Fibroblast of gingiva (primary cell): ENCODE measurements around the gene MPO.

Experiments
- DNase-seq: peaks from one replicate; pipeline ENCODE4 v3.0.0-alpha.2; 2011; ENCODE audit warnings: low read depth

Gene MPO

DNA sequence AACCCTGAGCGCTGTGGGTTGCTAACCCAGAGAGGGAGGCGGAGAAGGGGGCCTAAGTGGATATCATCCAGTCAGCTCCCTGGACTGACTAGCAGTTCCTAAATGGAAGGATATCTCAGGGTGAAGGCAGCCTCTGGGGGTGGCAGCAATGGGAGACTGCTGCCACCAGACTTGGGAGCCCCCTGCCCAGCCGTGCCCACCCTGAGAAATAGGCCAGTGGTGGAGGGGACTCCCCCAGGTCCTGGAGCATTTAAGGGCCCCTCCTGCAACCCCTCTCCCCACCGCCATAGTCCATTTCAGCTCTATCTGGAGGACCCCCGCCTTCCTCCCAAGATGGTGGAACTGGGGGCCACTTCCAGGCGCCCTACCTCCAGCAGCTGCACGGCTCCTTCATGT, 39.4 kb upstream of the MPO start:
- no peak for DNase-seq

DNA sequence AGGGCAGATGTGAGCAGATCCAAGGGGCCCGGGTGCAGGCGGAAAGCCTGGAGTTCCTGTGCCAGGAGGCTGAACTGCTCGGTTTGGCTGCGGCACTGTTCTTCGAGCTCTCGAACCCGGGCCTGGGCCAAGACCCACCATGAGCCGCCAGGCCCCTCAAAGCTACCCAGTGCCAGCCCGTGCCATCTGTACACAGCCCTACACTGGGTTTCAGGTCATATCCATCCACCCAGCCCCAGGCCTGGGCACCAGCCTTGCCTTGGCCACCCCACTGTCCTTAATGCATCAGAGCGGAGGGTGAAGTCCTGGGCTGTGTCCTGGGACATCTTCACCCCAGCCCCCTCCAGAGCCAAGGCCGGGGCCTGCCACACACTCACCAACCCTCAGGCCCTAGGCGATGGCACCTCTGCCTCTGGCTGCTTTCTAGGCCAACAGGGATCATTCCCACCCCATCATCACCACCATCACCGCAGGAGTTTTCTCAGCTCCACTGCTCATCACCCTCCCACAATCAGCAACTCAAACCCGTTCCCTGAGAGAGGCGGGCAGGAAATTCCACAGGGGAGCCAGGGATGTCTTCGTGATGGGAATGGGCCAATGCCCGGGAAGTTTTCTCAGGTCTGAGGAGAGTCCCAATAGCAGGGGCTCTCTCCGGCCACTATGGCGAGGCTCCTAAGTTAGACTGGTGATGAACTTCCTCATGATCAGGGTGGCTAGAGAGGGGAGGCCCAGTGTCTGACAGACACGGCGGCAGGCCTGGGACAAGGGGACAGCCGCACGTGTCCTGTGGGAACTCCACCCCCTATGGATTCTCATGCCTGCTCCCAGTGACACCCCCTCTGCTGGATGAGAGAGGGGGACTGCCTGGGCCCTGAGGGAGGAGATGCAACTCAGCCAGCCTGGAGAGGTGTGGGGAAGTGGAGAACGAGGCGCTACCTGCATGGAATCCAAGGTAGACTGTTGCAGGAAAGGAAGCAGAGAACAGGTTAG, 38.7 kb upstream of the MPO start:
- DNase-seq = no peak

DNA sequence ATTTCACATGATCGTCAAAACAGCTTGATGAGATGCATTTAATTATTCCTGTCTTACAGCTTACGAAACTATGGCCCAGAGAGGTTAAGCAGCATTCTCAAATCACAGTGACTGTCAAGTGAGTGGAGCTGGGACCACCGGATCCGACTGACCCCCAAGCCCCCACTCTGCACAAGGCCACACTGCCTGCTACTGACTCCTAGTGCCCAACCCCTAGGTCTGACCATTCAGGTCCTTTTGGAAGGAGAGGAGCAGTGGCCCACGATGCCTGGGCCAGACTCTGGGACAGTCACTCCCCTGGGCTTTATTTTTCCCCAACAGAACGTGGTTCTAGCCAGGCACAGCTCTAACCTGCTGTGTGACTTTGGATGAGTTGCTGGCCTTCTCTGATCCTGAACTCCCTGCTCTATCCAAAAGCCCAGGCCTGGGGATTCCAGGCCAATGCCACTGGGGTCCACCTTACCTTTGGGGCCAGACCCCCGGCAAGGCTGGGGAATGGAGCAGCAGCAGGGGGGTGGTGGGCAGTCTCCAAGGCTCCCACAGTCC, 38.0 kb upstream of the MPO start:
- DNase-seq = no peak

DNA sequence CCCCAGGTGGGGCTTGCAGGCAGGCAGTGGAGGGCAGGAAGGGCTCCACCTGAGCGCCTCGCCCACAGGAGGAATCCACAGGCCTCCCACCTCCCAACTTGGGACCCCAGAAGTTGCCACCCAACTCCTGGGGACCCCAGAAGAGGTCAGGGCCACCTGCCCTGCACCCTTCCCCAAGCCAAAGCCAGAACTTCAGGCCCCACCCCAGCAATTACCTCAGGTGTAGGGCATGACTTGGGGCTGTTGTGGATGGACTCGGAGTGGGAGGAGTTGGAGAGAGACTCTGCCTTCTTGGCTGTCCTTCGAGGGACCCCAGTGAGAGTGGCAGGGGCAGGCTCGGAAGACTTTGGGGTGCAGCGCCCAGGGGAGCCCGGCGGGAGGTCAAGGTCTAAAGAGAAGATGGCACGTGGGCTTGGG, 37.3 kb upstream of the MPO start:
- DNase-seq = no peak

DNA sequence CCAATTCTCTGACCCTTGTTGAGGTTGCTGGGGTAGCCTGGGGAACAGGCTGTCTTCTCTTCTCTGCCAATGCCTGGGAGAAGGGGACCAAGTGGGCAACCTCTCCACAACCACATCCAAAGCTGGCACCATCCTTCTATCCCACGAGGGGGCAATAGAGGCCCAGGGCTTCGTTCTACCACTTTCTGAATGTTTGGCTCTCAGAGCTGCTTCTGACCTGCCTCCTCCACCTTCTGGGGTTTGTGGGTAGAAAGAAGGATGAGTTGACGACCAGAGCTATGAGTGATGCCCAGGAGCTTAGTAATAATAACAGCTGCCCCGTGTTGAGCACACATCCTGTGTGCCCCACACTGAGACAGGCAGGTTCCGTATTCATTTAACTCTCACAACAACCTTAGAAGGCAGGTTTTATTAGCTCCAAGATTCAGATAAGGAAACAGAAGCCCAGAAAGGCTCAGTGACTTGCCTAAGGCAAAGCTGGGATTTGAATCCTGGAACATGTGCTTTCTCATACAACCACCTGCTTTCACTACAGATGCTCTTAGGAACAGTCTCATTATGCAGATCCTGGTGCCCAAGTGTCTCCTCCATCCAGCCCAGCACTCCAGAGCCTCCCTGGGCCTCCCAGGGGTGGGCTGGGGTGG, 36.8 kb upstream of the MPO start:
- no peak for DNase-seq

DNA sequence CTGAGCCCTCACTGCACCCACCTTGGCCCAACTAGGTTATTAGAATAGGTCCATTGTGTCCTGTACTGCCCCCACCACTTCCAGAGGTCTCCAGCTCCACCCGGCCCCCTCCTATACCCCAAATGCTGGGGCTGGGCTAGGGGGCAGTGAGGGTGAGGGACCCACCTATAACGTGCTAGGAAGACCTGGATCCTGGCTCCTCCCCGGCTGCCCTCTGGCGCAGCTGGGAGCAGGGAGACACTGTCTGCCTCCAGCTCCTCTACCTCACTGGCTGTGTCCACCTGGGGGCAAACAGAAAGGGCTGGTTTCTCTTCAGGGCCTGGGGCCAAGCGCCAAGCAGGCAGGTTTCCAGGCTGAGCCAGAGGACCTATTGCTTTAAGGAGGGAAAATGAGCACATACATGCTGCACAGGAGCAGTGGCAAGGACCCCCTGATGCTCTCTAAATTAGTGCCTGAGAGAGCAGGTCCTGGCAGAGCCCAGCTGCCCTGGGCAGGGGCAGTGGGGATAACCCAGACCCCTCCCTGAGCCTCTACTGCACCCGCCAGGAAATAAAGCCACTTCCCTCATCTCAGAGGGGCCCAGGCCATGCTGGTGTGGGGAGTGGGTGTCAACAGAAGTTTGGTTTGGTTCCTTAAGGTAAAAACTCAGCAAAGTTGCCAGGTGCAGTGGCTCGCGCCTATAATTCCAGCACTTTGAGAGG, 35.7 kb upstream of the MPO start:
- no peak for DNase-seq

DNA sequence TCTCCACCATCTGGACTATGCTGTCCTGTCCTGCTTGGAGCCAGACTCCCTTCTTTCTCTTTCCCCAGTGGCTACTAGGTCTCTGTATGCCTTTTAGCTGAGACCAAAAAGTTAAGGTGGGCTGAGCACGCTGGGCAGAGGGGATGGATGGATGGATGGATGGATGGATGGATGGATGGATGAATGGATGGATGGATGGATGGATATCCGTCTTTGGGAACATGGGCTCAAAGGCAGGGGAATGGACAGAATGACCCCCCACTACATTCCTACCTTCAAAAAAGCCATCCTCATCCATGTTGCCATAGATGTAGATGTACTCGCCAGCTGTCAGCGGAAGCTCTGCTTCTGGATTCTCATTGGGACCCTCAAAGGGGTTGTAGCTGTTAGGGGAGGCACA, 35.0 kb upstream of the MPO start:
- DNase-seq = no peak

DNA sequence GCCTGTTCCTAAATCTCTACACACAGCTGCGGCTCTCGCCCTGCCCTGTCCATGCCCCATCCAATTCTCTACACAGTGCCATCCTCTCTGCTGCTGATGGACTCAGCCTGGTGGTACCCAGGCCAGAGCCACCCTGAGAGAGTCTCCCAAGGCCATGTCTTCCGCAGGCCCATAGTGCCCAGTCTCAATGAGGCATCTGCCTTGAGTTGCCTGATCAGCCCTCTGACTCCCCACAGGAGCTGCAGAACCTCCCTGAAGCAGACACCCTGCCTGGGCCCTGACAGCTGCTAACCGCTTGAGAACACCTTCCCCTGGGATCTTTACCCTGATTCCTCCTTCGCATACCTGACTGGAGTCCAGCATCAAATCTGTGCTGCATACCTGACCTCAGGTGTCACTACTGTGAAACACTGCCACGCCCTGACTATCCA, 34.6 kb upstream of the MPO start:
- DNase-seq = no peak

DNA sequence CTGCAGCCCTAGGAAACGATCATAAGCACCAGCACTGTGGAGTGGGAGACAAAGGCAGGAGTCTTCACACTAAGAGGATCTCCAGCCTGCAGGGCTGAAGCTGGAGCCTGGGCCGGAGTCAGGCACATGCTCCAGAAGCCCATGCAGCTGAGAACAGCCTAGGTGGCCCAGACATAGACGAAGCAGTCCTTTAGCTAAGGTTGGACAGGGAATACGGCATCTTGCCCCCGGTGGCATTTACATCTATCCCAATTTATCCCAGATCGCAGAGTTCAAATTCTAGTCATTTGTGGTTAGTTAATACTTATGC, 33.9 kb upstream of the MPO start:
- no peak for DNase-seq

DNA sequence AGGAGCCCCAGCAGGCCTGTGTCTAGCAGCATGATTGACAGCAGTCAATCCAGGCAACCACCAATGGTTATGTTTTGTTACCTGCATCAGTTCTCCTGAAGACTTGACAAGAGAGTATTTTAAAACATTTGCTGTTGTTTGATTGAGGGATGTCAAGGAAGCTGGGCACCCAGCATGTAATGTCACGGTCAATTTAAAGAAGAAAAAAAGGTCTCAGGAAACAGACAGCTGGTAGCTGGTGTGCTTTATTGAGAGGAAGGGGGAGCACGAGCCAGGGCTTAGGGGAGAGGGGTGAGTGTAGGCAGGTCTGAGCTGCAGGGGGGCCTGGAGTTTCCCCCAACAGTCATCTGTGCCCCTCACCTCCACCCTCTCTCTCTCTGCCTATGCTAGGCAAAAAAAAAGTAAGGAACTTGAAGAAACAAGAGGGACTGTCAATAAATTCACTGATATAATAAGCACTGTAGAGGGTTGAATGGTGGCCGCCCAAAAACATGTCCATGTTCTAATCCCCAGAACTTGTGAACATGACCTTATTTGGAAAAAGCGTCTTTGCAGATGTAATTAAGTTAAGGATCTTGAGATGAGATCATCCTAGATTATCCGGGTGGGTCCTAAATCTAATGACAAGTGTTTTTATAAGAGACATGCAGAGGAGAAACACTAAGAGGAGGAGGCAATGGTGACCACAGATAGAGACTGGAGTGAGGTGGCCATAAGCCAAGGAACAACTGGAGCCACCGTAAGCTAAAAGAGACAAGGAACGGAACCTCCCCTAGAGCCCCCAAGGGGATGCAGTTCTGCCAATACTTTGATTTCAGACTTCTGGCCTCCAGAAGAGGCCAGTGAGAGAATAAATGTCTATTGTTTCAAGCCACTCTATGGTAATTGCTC, 33.3 kb upstream of the MPO start:
- no peak for DNase-seq

DNA sequence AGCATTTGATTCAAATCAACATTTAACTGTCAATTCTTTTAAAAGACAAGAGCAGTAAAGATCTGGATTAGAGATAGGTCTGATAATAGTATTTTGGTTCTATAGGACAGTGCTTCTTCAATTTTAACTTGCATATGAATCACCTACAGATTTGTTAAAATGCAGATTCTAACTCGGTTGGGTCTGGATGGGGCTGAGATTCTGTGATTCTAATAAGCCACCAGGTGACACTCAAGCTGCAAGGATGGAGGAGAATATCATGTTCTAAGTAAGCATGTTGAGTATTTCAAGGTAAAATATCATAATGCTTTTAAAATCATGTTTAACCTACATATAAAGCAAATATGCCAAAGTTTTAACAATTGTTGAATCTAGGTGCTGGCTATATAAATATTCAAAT, 32.1 kb upstream of the MPO start:
- no peak for DNase-seq

DNA sequence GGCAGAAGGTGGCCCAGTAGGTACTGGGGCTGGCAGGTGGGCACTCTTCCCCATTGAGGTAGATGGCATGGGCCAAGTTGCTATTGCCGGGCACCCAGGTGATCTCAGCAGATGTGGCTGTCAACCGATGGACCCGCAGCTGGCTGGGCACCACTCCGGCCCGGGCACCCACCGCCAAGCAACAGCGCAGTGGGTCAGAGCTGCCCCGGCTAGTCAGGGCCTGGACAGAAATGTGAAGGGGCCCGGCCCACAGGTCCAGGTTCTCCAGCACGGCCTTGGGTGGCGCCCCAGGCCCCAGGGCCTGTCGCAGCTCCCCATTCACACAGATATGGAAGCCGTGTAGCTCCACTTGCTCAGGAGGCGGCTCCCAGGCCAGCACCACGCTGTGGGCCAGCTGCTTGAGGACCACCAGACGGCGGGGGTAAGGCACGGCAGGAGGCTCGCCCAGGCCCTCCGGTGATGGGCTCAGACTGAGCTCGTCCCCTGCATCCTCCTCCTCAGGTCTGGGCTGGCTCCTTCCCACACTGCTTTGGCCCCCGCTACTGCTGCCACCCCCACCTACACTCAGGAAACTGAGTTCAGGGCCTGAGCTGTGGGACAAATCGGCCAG, 31.4 kb upstream of the MPO start:
- no peak for DNase-seq

DNA sequence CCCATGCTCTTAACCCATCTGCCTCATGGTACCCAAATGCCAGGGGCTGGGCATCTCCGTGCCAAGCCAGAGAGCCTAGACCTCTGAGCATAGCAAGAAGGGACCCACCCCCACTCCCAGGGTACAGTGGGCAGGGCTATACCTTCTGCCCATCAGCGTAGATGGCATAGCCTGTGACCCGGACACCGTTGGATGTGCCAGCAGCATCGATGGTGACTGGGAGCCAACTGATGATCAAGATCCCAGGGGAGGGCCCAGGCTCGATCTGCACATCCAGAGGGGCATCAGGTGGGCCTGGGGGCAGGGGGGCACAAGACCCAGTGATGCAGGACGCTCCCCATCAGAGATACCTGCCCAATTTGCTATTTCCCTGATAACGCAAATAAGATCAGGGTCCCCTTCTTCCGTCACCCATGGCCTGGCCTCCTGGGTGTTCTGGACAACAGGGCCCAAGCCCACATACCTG, 30.7 kb upstream of the MPO start:
- no peak for DNase-seq

DNA sequence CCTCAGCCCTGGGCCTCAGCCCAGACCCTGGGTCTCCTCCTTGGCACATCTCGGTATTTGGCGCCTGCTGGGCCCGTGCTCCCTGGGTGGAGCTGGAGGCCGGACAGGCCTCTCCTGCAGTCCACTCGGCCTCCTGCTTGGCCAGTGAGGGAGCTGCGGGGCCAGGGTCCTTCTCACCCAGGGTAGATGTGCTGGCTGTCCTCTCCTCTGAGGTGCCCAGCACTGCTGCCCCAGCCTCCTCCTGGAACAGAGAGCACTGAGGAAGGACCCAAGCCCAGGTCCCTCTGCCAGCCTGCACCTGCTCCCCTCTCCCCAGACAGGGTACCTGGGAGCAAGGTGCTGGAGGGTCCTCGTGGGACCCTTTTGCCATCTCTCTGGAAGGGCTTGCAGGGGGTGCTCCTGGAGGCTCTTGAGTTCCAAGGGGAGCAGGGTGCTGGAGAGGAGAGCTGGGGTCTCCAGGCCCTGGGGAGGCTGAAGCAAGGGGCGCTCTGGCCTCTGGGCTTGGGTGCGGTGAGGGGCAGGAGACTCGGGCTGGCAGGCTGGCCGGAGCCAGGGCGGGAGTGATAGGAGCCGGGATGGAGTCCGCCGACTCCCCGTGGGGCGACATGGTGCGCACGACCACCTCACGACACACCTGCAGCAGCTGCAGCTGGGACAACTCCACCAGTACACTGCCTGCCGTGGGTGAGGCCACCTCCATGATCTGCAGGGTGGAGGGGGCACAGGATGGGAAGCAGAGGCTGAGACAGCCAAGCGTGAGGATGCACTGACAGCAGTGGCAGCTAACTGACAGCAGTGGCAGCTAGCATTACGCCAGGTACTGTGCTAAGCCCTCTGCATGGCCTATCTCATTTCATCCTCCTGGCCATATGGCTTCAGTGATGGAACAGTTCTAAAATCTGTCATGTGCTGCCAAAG, 30.0 kb upstream of the MPO start:
- DNase-seq = no peak

DNA sequence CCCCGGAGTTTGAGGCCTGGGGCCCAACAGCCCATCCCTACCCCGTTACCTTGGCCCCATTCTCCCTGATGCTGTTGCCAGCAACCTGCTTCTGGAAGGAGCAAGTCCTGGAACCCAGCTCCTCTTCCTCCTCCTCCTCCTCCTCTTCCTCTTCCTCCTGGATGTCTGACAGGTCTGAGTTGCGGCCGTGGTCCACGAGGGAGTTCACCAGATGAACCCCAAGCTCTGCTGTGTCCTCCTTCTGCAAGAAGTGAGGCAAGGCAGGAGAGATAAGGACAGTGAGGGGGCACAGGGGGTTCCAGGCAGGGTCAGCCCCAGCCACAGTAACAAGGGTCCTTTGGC, 29.2 kb upstream of the MPO start:
- no peak for DNase-seq

DNA sequence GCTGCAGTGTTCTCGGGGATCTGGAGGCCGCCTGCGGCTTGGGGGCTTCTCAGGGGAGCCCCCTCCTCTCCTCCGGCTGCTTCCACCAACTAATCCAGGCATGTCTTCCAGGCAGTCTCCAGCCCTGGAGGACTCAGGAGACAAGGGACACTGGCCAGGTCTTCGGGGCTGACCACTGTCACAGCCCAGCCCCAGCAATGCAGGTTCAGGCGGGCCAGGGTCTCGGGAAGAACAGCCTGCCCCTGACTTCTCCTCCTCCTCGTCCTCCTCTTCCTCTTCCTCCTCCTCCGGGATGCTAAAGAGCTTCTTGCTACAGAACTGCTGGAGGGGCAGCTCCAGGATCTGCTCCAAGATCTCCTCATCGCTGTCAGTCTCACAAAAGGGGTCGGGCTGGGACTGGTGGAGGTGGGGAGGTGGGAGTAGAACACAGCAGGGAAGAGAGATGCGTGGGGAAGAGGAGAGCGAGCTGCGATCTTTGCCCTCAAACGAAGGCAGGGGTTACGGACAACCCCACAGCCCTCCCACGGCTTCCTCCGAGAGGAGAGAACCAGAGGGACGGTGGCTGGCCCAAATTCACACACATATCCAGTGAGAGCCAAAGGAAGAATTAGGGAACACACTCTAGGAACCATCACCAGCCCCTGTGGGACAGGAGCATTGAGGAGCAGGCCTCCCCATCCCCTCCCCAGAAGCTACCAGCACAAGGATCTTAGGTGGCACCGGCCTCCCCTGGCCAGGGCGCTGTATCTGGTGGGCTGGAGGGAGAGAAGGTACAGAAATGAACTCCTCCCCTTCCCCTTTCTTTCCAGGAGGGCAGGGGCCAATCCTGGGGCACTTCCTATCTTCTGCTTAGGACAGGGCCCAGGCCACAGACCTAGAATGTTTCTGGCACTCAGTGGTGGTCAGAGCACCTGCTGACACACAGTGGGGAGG, 28.5 kb upstream of the MPO start:
- DNase-seq = no peak

DNA sequence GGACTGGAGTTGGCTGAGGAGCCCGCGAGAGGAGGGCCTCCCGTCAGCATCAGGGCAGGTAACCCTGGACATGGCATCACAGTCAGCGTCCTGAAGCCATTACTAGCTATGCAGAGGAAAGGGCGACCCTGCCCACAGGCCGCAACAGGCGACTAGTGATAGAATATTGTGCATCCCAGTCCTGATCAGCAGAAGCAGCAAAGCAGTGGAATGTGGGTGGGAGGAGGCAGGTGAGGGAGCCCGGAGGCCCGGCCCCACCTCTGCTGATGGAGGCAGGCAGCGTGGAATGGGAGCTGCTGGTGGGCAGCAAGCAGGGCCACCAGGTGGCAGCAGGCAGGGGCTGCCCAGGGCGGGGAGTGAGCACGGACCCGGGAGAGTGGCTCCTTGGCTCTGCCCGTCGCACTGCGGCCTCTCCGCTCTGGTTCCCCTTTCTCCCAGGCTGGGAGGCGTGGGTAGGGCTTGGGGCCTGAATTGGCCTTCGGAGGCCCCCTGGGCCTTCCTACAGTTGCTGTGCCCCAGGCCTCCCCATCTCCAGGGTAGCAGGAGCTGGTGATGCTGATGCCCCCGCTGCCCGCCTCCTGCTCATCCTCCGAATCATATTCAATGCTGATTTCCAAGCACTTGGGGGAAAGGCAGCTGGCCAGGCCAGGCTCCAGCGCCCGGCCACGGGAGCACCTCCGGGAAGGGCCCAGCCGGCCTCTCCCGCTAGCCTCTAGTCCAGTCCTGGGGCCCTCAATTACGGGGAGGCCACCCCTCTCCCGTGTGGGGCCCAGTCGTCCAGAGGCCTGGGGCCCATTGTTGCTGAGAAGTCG, 27.6 kb upstream of the MPO start:
- no peak for DNase-seq

DNA sequence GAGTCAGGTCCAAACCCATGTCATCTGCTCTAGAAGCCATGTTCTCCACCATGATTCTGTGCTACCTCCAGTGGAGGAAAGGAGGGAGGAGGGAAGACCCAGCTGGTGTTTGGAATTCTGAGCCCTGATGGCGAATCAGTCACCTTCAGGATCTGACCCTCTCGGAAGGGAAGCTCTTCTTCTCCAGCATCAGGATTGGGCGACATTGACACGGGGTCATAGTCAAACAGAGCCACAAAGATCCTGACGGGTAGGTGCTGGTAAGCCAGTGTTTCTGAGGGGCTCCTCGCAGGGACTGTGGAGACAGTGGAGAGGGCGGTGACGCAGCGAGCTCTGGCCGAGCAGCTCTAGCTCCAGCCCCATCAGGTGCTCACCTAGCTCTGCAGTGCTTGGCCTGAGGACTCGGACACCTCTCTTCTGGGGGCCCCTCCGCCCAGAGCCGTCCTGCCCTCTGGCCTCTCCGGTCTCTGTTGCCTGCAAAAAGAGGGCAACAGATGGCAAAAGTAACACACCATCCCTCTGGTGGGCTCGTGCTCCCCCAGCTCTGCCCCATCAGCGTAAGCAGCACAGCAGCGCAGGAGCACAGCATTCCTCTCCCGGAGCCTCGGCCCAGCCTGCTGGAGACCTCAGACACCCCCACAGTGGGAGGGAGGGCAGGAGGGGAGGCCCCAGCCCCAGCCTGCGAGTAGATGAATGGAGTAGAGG, 26.9 kb upstream of the MPO start:
- DNase-seq = no peak
